ENCODE data around the gene GLT8D1. TPM values are rescaled to one million over a fixed set of nuclear protein-coding genes. Genes with fewer than 3 reads are reported as not detected.
A peak's percentile ranks its signal among the peaks of the same experiment; 100 is the strongest.

GLT8D1 gene
- total and polyA plus RNA-seq, 9 of the 15 experiments (the other 6 are each of a cell fraction or from before 2014, with no cell fraction given), result 14.1 to 65.9 (median 33.7) TPM

DNA sequence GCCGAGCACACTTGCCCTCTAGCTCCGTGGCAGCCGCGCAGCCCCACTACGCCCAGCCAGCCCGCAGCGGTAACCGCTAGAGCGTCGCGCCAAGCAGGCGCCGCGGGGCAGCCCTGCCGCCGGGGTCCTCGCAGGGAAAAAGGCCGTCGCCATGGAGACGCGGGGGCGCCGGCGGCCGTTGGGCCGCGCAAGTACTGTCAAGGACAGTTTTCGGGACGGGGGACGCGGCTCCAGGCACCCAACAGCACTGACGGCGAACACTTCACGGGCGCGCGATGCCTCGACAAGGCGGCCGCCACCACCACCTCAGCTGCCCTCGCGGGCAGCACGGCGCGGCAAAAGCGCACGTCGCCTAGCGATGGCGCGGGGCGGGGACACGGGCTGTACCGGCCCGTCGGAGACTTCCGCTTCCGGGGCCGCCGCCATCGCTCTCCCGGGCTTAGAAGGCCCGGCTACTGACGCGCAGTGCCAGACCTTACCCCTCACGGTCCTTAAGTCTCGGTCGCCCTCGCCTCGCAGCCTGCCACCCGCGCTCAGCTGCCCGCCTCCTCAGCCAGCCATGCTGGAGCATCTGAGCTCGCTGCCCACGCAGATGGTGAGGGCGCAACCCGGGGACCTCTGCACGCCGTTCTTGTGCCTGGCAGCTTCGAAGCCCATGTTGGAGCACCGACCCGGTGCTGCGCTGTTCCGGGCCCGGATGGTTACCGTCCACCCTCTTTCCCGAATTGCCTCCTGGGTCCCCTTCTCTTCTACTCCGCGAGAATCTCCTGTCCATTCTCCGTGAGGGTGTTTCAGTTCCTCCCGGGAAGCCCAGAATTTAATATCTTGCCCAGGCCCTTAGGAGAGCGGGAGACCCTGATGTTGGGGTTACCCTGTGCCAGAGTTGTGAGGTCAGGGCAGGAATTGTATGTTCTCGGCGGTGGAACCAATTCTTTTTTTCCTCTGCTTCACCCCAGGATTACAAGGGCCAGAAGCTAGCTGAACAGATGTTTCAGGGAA is at the start of gene GLT8D1, which contains the start of gene SPCS1 (continued):
- TF ChIP-seq, protein P1, sequence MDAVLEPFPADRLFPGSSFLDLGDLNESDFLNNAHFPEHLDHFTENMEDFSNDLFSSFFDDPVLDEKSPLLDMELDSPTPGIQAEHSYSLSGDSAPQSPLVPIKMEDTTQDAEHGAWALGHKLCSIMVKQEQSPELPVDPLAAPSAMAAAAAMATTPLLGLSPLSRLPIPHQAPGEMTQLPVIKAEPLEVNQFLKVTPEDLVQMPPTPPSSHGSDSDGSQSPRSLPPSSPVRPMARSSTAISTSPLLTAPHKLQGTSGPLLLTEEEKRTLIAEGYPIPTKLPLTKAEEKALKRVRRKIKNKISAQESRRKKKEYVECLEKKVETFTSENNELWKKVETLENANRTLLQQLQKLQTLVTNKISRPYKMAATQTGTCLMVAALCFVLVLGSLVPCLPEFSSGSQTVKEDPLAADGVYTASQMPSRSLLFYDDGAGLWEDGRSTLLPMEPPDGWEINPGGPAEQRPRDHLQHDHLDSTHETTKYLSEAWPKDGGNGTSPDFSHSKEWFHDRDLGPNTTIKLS (IDR thresholded peaks at IDR 0.05; ENCODE audit: borderline replicate concordance, low read depth), result peak; percentile 92
- no peak for TF ChIP-seq TRIM28 (IDR thresholded peaks at IDR 0.05)
- no peak; the same call in 1 of the 2 replicates for TF ChIP-seq ZZZ3 (IDR thresholded peaks at IDR 0.05)
- TF ChIP-seq NR2C2 (CRISPR knock-in tag; IDR thresholded peaks at IDR 0.05), result peak; percentile 93
- peak; percentile 99 for TF ChIP-seq NR2C2 (tag; IDR thresholded peaks at IDR 0.05)
- TF ChIP-seq FOSL1 (tag; conservative IDR thresholded peaks at IDR 0.05), result no peak
- peak; percentile 90 for TF ChIP-seq CREM (IDR thresholded peaks at IDR 0.05; ENCODE audit: low read depth)
- no peak for TF ChIP-seq CCAR2 (IDR thresholded peaks at IDR 0.05; ENCODE audit: low read depth, low read length)
- peak; percentile 31 for TF ChIP-seq RBM25 (IDR thresholded peaks at IDR 0.05; ENCODE audit: low read depth, low read length, severe bottlenecking)
- peak; percentile 84 for TF ChIP-seq POLR2A (conservative IDR thresholded peaks at IDR 0.05)
- TF ChIP-seq BRCA1 (IDR thresholded peaks at IDR 0.05), result no peak
- TF ChIP-seq BRCA1 (CRISPR knock-in tag; IDR thresholded peaks at IDR 0.05), result no peak
- no peak for TF ChIP-seq SMARCA4 (IDR thresholded peaks at IDR 0.05)
- TF ChIP-seq, protein P2, sequence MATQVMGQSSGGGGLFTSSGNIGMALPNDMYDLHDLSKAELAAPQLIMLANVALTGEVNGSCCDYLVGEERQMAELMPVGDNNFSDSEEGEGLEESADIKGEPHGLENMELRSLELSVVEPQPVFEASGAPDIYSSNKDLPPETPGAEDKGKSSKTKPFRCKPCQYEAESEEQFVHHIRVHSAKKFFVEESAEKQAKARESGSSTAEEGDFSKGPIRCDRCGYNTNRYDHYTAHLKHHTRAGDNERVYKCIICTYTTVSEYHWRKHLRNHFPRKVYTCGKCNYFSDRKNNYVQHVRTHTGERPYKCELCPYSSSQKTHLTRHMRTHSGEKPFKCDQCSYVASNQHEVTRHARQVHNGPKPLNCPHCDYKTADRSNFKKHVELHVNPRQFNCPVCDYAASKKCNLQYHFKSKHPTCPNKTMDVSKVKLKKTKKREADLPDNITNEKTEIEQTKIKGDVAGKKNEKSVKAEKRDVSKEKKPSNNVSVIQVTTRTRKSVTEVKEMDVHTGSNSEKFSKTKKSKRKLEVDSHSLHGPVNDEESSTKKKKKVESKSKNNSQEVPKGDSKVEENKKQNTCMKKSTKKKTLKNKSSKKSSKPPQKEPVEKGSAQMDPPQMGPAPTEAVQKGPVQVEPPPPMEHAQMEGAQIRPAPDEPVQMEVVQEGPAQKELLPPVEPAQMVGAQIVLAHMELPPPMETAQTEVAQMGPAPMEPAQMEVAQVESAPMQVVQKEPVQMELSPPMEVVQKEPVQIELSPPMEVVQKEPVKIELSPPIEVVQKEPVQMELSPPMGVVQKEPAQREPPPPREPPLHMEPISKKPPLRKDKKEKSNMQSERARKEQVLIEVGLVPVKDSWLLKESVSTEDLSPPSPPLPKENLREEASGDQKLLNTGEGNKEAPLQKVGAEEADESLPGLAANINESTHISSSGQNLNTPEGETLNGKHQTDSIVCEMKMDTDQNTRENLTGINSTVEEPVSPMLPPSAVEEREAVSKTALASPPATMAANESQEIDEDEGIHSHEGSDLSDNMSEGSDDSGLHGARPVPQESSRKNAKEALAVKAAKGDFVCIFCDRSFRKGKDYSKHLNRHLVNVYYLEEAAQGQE (IDR thresholded peaks at IDR 0.05; ENCODE audit: borderline replicate concordance), result no peak
- TF ChIP-seq, protein P2 (CRISPR knock-in tag; IDR thresholded peaks at IDR 0.05; ENCODE audit: low read depth), result 0 out of 2 replicates have a peak, but pooled peaks have one; percentile 15
- TF ChIP-seq RBBP5 (IDR thresholded peaks at IDR 0.05; ENCODE audit: borderline replicate concordance, insufficient read depth, low read length, poor library complexity, severe bottlenecking), result peak; percentile 88
- 0 out of 2 replicates have a peak, but pooled peaks have one; percentile 15 for TF ChIP-seq ZNF431 (CRISPR knock-in tag; IDR thresholded peaks at IDR 0.05)
- TF ChIP-seq SP1 (CRISPR knock-in tag; IDR thresholded peaks at IDR 0.05), result peak; percentile 58; the same call in 1 of the 2 replicates
- peak; percentile 87 for TF ChIP-seq POLR2G (IDR thresholded peaks at IDR 0.05; ENCODE audit: low read depth, low read length)
- TF ChIP-seq FOXK1 (CRISPR knock-in tag; IDR thresholded peaks at IDR 0.05; ENCODE audit: borderline replicate concordance), result peak; percentile 29; the same call in 1 of the 2 replicates
